ENCODE results near the gene SF1.

Gene SF1

DNA sequence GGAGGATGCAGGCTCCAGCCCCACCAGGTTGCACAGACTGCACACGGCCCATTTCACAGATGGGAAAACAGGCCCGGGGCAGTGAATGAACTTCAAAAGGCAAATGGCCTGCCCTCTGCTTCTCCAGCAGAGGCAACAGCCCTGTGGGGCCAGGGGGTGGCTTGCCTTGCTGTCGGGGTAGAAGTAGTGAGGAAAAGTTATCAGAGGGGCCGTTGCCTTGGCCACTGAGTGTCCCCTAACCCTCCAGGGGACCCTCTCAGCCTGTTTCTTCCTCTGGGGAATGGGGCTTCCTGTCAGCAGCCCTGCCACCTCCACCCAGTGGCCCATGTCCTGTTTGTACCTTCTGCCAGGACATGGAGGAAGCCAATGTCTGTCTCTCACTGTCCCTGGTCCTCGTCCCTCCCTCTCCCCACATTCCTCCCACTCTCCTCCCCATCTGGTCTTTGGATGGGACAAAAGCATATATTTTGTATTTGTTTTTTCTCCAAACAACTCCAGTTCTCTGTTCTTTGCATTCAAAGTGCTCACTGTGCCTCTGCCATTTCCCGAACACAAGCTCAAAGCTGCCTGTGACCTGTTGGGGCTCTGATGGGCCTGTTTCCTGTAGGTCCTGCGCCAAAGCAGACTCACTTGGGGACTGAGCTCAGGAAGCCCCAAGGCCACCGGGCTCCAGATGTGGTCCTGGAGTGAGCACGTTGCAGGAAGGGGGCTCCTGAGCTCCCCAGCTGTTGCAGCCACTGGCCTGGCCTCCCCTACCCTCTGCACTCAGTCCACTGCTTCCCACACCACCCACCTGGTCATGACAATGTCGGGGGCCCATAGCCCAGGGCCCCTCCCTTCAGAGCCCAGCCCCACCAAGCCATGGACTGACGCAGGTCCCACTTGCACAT is 15.2 kb upstream of the SF1 start:
- no peak overlapping the region for H3K4me3 ChIP-seq (ENCODE audit: low read depth, low read length)
- TF ChIP-seq, protein P1, sequence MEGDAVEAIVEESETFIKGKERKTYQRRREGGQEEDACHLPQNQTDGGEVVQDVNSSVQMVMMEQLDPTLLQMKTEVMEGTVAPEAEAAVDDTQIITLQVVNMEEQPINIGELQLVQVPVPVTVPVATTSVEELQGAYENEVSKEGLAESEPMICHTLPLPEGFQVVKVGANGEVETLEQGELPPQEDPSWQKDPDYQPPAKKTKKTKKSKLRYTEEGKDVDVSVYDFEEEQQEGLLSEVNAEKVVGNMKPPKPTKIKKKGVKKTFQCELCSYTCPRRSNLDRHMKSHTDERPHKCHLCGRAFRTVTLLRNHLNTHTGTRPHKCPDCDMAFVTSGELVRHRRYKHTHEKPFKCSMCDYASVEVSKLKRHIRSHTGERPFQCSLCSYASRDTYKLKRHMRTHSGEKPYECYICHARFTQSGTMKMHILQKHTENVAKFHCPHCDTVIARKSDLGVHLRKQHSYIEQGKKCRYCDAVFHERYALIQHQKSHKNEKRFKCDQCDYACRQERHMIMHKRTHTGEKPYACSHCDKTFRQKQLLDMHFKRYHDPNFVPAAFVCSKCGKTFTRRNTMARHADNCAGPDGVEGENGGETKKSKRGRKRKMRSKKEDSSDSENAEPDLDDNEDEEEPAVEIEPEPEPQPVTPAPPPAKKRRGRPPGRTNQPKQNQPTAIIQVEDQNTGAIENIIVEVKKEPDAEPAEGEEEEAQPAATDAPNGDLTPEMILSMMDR (IDR thresholded peaks at IDR 0.05; ENCODE audit: low read depth, low read length), result no peak

DNA sequence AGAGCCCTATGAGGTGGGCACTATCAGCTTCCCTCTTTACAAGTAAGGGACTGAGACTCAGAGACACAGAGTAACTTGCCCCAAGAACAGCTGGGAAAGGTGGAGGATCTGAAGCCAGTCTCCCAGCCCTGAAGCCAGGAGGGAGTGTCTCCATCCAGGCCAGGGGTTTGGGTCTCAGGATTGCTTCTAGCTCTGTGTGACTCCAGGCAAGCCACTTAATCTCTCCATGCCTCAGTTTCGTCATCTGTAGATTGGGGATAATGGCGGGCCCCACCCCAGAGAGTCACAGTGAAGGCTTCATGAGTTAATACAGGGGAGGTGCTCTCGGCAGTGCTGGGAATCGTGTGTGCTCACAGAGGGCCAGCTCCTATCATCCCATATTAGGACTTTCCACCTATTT is 14.1 kb upstream of the SF1 start:
- H3K4me3 ChIP-seq (ENCODE audit: low read depth, low read length), result no peak overlapping the region
- TF ChIP-seq, protein P1 (IDR thresholded peaks at IDR 0.05; ENCODE audit: low read depth, low read length), result no peak

DNA sequence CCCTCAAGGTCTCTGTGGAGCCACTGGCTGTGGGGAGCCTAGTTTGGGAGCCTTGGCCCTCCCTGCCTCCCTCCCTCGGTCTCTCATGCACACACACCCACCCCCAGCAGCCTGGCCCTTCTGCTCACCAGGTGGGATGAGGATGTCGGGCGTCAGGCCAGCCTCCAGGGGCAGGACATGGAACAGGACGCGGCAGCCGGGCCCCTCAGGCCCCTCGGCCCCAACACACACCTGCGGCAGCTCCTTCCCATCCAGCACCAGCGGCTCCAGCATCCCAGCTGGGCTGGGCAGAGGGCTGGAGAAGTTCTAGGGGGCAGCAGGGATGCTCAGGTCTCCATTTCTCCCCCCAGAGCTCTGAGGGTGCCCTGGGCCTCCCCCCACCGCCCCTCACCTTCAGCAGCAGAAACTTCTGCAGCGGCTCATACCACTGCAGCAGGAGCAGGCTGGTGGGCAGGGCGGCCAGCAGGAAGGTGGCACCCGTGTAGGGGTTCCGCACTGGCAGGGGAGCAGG is 13.5 kb upstream of the SF1 start:
- TF ChIP-seq, protein P1 (IDR thresholded peaks at IDR 0.05; ENCODE audit: low read depth, low read length), result no peak
- no peak overlapping the region for H3K4me3 ChIP-seq (ENCODE audit: low read depth, low read length)

DNA sequence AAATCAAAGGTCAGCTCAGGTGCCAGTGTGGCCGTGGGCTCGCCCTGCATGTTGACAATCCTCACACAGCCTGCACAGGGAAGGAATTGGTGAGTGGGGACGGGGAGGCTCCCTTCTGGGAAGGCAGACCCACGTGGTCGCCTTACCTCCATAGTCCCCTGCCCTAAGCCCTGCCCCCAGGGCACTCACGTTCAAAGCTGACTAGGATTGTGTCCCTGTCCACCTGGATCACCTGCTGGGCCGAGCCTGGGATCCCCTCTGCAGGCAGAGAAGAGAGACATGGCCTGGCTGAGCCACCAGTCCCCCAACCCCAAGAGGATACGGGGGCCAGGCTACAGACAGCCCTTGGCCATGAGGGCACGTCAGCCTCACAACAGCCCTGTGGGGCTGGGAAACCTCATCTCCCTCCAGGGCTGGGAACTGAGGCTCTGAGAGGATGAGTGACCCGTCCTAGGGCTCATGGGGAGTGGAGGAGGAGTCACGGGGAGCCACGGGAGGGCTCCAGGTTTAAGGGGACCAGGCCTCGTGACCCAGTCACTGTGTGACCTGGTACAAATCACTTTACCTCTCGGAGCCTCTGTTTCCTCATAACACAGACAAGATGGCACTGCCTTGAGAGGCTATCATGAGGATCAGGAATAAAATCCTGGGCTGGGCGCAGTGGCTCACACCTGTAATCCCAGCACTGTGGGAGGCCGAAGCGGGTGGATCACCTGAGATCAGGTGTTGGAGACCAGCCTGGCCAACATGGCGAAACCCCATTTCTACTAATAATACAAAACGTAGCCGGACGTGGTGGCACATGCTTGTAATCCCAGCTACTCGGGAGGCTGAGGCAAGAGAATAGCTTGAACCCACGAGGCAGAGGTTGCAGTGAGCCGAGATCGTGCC is 12.1 kb upstream of the SF1 start:
- TF ChIP-seq, protein P1 (IDR thresholded peaks at IDR 0.05; ENCODE audit: low read depth, low read length), result no peak
- H3K4me3 ChIP-seq (ENCODE audit: low read depth, low read length), result no peak overlapping the region

DNA sequence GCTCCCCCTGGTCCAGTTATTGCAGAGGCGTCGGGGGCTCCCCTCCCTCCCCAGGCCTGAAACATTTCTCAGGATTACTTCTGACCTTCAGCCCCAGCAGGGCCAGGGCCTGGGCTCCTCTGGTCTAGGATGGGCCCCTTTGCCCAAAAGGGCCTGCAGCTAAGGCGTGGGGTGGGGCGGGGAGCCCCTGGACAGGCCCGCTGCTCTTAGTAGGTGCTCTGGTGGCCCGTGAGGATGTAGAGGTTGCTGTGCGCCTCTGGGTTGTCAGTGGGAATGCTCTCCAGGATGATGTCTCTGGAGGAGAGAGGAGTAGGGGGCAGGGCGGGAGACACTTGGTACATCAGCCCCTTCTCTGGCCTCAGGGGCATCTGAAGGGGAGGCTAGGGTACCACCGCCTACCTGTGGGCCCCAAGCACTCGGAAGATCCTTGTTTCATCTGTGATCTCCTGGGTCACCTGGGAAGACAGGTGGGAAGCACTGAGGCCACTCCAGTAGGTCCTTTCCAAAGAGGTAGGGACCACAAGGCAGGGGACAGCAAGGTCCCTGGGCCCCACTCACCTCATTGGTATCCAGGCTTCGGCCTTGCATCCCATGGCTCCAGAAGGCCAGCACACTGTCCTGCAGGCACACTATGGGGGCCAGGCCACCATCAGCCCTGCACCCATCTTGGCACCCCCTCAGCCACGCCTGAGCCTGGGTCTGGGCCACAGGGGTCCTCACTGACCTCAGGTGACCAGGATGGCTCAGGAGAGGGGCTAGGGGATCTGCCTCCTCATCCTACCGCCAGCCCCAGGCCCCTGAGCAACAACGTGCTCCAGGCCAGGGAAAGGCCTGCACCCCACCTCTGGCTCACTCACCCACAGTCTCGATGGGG is 11.2 kb upstream of the SF1 start:
- no peak overlapping the region for H3K4me3 ChIP-seq (ENCODE audit: low read depth, low read length)

More for the DNA sequence above, 11.2 kb upstream of the SF1 start:
- TF ChIP-seq, protein P1 (IDR thresholded peaks at IDR 0.05; ENCODE audit: low read depth, low read length), result no peak
